Trophoblast cell (in vitro differentiated cells and primary cell): ENCODE measurements around the gene EPS8.

Source experiments
- DNase-seq, 2 donors: peaks; one replicate each; pipeline ENCODE4 v3.0.0-alpha.2; 2016
- H2AFZ ChIP-seq: 2 replicates; pipeline ENCODE4 v1.6.1; 2013; ENCODE audit warnings: low read length, moderate library complexity, mild to moderate bottlenecking; ENCODE audit not compliant: insufficient read depth, poor library complexity
- H2AK5ac ChIP-seq: 2 replicates; pipeline ENCODE4 v1.6.1; 2013; ENCODE audit warnings: mild to moderate bottlenecking, low read length
- H2BK120ac ChIP-seq: 2 replicates; pipeline ENCODE4 v1.6.1; 2013; ENCODE audit warnings: low read length, mild to moderate bottlenecking, moderate library complexity; ENCODE audit not compliant: insufficient read depth, poor library complexity
- H2BK12ac ChIP-seq: 2 replicates; pipeline ENCODE4 v1.6.1; 2013; ENCODE audit warnings: mild to moderate bottlenecking, low read length, moderate library complexity
- H2BK5ac ChIP-seq: 2 replicates; pipeline ENCODE4 v1.6.1; 2013; ENCODE audit warnings: low read length, low read depth, moderate library complexity, mild to moderate bottlenecking; ENCODE audit not compliant: poor library complexity
- H3K14ac ChIP-seq: 2 replicates; pipeline ENCODE4 v1.6.1; 2013; ENCODE audit warnings: mild to moderate bottlenecking, low read length
- H3K18ac ChIP-seq: 2 replicates; pipeline ENCODE4 v1.6.1; 2013; ENCODE audit warnings: mild to moderate bottlenecking, low read length
- H3K23ac ChIP-seq: 2 replicates; pipeline ENCODE4 v1.6.1; 2013; ENCODE audit warnings: low read length
- H3K27ac ChIP-seq: 2 replicates; pipeline ENCODE4 v1.5.1; 2013; ENCODE audit warnings: low read depth, mild to moderate bottlenecking, inconsistent platforms, low read length, moderate library complexity
- H3K27me3 ChIP-seq: 2 replicates; pipeline ENCODE4 v1.6.1; 2013; ENCODE audit warnings: inconsistent platforms, mild to moderate bottlenecking, low read length, moderate library complexity; ENCODE audit not compliant: insufficient read depth
- H3K36me3 ChIP-seq, 2 experiments: 1 replicate in 1 of 2; 2 replicates in 1 of 2; pipeline ENCODE4 v1.6.1; 2013; ENCODE audit warnings: low read length in 2 of 2, mild to moderate bottlenecking in 2 of 2, moderate library complexity in 1 of 2; ENCODE audit not compliant: insufficient read depth in 2 of 2, control insufficient read depth in 1 of 2
- H3K4ac ChIP-seq: 2 replicates; pipeline ENCODE4 v1.6.1; 2013; ENCODE audit warnings: low read depth, mild to moderate bottlenecking, low read length, moderate library complexity
- H3K4me1 ChIP-seq, 2 experiments: 1 replicate in 1 of 2; 2 replicates in 1 of 2; pipeline ENCODE4 v1.6.1; 2013; ENCODE audit warnings: low read length in 2 of 2, mild to moderate bottlenecking in 2 of 2, moderate library complexity in 1 of 2; ENCODE audit not compliant: insufficient read depth in 2 of 2, control insufficient read depth in 1 of 2
- H3K4me2 ChIP-seq: 2 replicates; pipeline ENCODE4 v1.6.1; 2013; ENCODE audit warnings: inconsistent platforms, mild to moderate bottlenecking, low read length, moderate library complexity
- H3K4me3 ChIP-seq: 2 replicates; pipeline ENCODE4 v1.5.1; 2013; ENCODE audit warnings: mild to moderate bottlenecking, low read depth, low read length, inconsistent platforms
- H3K79me1 ChIP-seq: one replicate; pipeline ENCODE4 v1.6.1; 2013; ENCODE audit warnings: low read length
- H3K79me2 ChIP-seq: 2 replicates; pipeline ENCODE4 v1.6.1; 2013; ENCODE audit warnings: low read length, mild to moderate bottlenecking; ENCODE audit not compliant: control insufficient read depth, insufficient read depth, poor library complexity
- H3K9ac ChIP-seq: 2 replicates; pipeline ENCODE4 v1.6.1; 2013; ENCODE audit warnings: mild to moderate bottlenecking, low read length
- H3K9me3 ChIP-seq: 2 replicates; pipeline ENCODE4 v1.6.1; 2013; ENCODE audit warnings: low read depth, mild to moderate bottlenecking, control low read depth, inconsistent platforms, low read length; ENCODE audit not compliant: insufficient read depth
- H4K12ac ChIP-seq: 2 replicates; pipeline ENCODE4 v1.6.1; 2013; ENCODE audit warnings: low read depth, mild to moderate bottlenecking, low read length, moderate library complexity
- H4K8ac ChIP-seq: 2 replicates; pipeline ENCODE4 v1.6.1; 2013; ENCODE audit warnings: low read depth, mild to moderate bottlenecking, low read length, moderate library complexity
- H4K91ac ChIP-seq: one replicate; pipeline ENCODE4 v1.6.1; 2013; ENCODE audit warnings: low read depth, mild to moderate bottlenecking, low read length, moderate library complexity
- WGBS: extraction: QIAGEN DNeasy Blood & Tissue Kit; methylation state at CpG from one replicate; pipeline ENCODE4 v1.1.7; 2013; ENCODE audit warnings: missing lambda C conversion rate; ENCODE audit not compliant: insufficient read length, insufficient coverage; ENCODE audit errors: extremely low coverage; 5-methylcytosine and 5-hydroxymethylcytosine counted together

The EPS8 gene

GRCh38 chr12:15714256-15714655 is 74.9 kb downstream of the EPS8 start:
- Histone ChIP-seq H3K9me3 (no peaks in the 10 kb centered on the region), H3K79me1 (no peaks in the 10 kb centered on the region), H3K27ac (no peak overlapping the region), H3K4me1 (no peaks in the 10 kb centered on the region), H3K36me3 (peaks cover 0 to 2% of the 10 kb centered on the region in 2 experiments), H3K79me2 (no peaks in the 10 kb centered on the region), H4K91ac (no peak overlapping the region), H2AK5ac (no peak overlapping the region), H3K18ac (no peak overlapping the region), H3K4me3 (no peak overlapping the region), H4K12ac (no peak overlapping the region), H3K4me2 (no peak overlapping the region), H3K27me3 (no peaks in the 10 kb centered on the region), H4K8ac (no peak overlapping the region), H2BK5ac (no peak overlapping the region), H3K23ac (no peak overlapping the region), H2BK120ac (no peak overlapping the region), H2BK12ac (no peak overlapping the region), H2AFZ (no peak overlapping the region), H3K14ac (no peak overlapping the region), H3K4ac (no peak overlapping the region), H3K9ac (no peak overlapping the region)
- no peak for DNase-seq
- WGBS: no CpG with 5 or more reads among the region's 2 CpGs

- no peaks in the 10 kb centered on the region for H3K79me1 ChIP-seq
- H3K27me3 ChIP-seq: no peaks in the 10 kb centered on the region
- H3K9me3 ChIP-seq: no peaks in the 10 kb centered on the region
- no peak overlapping the region for H3K4me2 ChIP-seq
- H2BK5ac ChIP-seq: no peak overlapping the region
- H4K91ac ChIP-seq: no peak overlapping the region
- no peak overlapping the region for H2BK120ac ChIP-seq
- no peak overlapping the region for H2BK12ac ChIP-seq
- H3K4me1 ChIP-seq: no peaks in the 10 kb centered on the region
- WGBS: no CpG with 5 or more reads among the region's 8 CpGs
- H2AK5ac ChIP-seq: no peak overlapping the region
- no peak overlapping the region for H3K27ac ChIP-seq
- H3K4ac ChIP-seq: no peak overlapping the region
- no peak overlapping the region for H4K8ac ChIP-seq
- no peak overlapping the region for H3K9ac ChIP-seq
- no peaks in the 10 kb centered on the region for H3K79me2 ChIP-seq
- H3K4me3 ChIP-seq: no peak overlapping the region
- no peak overlapping the region for H3K14ac ChIP-seq
- H3K36me3 ChIP-seq: peaks cover 0 to 2% of the 10 kb centered on the region in 2 experiments
- H2AFZ ChIP-seq: no peak overlapping the region
- no peak overlapping the region for H3K23ac ChIP-seq
- no peak overlapping the region for H4K12ac ChIP-seq
- H3K18ac ChIP-seq: no peak overlapping the region
- no peak for DNase-seq
Observed at GRCh38 chr12:15712823-15713660, 76.1 kb downstream of the EPS8 start.

- H4K91ac ChIP-seq: no peak overlapping the region
- no peak overlapping the region for H2AFZ ChIP-seq
- H3K9ac ChIP-seq: no peak overlapping the region
- H3K4ac ChIP-seq: no peak overlapping the region
- H3K79me1 ChIP-seq: no peaks in the 10 kb centered on the region
- H2BK120ac ChIP-seq: no peak overlapping the region
- H2BK12ac ChIP-seq: no peak overlapping the region
- peaks cover 0 to 2% of the 10 kb centered on the region in 2 experiments for H3K36me3 ChIP-seq
- H3K4me1 ChIP-seq: no peaks in the 10 kb centered on the region
- H4K12ac ChIP-seq: no peak overlapping the region
- no CpG with 5 or more reads among the region's 1 CpG for WGBS
- H3K9me3 ChIP-seq: no peaks in the 10 kb centered on the region
- H3K27ac ChIP-seq: no peak overlapping the region
- DNase-seq: no peak
- no peak overlapping the region for H2BK5ac ChIP-seq
- no peak overlapping the region for H3K18ac ChIP-seq
- no peak overlapping the region for H3K4me3 ChIP-seq
- no peak overlapping the region for H3K23ac ChIP-seq
- no peaks in the 10 kb centered on the region for H3K27me3 ChIP-seq
- no peak overlapping the region for H2AK5ac ChIP-seq
- H4K8ac ChIP-seq: no peak overlapping the region
- no peaks in the 10 kb centered on the region for H3K79me2 ChIP-seq
- H3K4me2 ChIP-seq: no peak overlapping the region
- H3K14ac ChIP-seq: no peak overlapping the region
Observed at GRCh38 chr12:15712160-15712559, 77.0 kb downstream of the EPS8 start.

GRCh38 chr12:15710860-15711510 is 78.2 kb downstream of the EPS8 start:
- no peak overlapping the region for H3K4ac ChIP-seq
- H4K8ac ChIP-seq: no peak overlapping the region
- WGBS: no CpG with 5 or more reads among the region's 4 CpGs
- H2AFZ ChIP-seq: no peak overlapping the region
- H4K91ac ChIP-seq: no peak overlapping the region
- H3K23ac ChIP-seq: no peak overlapping the region
- no peak overlapping the region for H3K9ac ChIP-seq
- H2BK5ac ChIP-seq: no peak overlapping the region
- H2BK120ac ChIP-seq: no peak overlapping the region
- H3K4me3 ChIP-seq: no peak overlapping the region
- no peaks in the 10 kb centered on the region for H3K4me1 ChIP-seq
- no peaks in the 10 kb centered on the region for H3K9me3 ChIP-seq
- no peak for DNase-seq
- no peak overlapping the region for H2AK5ac ChIP-seq
- H3K14ac ChIP-seq: no peak overlapping the region
- no peaks in the 10 kb centered on the region for H3K79me1 ChIP-seq
- no peaks in the 10 kb centered on the region for H3K79me2 ChIP-seq
- H3K27ac ChIP-seq: no peak overlapping the region
- H3K4me2 ChIP-seq: no peak overlapping the region
- H4K12ac ChIP-seq: no peak overlapping the region
- H3K27me3 ChIP-seq: no peaks in the 10 kb centered on the region
- H3K18ac ChIP-seq: no peak overlapping the region
- peaks cover 0 to 2% of the 10 kb centered on the region in 2 experiments for H3K36me3 ChIP-seq
- no peak overlapping the region for H2BK12ac ChIP-seq
